Central memory CD8-positive, alpha-beta T cell (primary cell): ENCODE data around the gene PSD4.

Experiments
- ATAC-seq: fragments of 150-1000 bp; cut with Tn5 transposase; replicated peaks from 2 replicates; pipeline ENCODE4 v1.10.0; 2022; ENCODE audit warnings: mild to moderate bottlenecking, moderate FRiP score, moderate number of reproducible peaks; ENCODE audit not compliant: poor library complexity, severe bottlenecking; ENCODE audit errors: extremely low read depth
- DNase-seq, 2 donors: peaks; one replicate each; pipeline ENCODE4 v3.0.0; 2021; ENCODE audit warnings: low spot score in 2 of 2
- H3K27ac Mint-ChIP-seq: one replicate; pipeline ENCODE4 v1.8.0; 2022; ENCODE audit warnings: low read depth, mild to moderate bottlenecking, moderate library complexity, mixed read lengths
- H3K27me3 Mint-ChIP-seq: one replicate; pipeline ENCODE4 v1.8.0; 2022; ENCODE audit warnings: mixed read lengths
- H3K36me3 Mint-ChIP-seq: one replicate; pipeline ENCODE4 v1.8.0; 2022; ENCODE audit warnings: mild to moderate bottlenecking, moderate library complexity, mixed read lengths; ENCODE audit not compliant: insufficient read depth
- H3K4me1 Mint-ChIP-seq: one replicate; pipeline ENCODE4 v1.8.0; 2022; ENCODE audit warnings: mixed read lengths
- H3K4me3 Mint-ChIP-seq: one replicate; pipeline ENCODE4 v1.8.0; 2022; ENCODE audit warnings: mild to moderate bottlenecking, moderate library complexity, mixed read lengths
- H3K9me3 Mint-ChIP-seq: one replicate; pipeline ENCODE4 v1.8.0; 2022; ENCODE audit warnings: mixed read lengths

Gene PSD4

GRCh38 chr2:113224647-113225236 is 51.0 kb downstream of the PSD4 start:
- DNase-seq: no peak
- no peak for ATAC-seq
- H3K36me3 Mint-ChIP-seq: peaks cover 2% of the 10 kb centered on the region
- no peaks in the 10 kb centered on the region for H3K27me3 Mint-ChIP-seq
- H3K27ac Mint-ChIP-seq: no peak overlapping the region
- H3K4me1 Mint-ChIP-seq: no peaks in the 10 kb centered on the region
- no peaks in the 10 kb centered on the region for H3K9me3 Mint-ChIP-seq
- no peak overlapping the region for H3K4me3 Mint-ChIP-seq

GRCh38 chr2:113225263-113226259 is 51.8 kb downstream of the PSD4 start:
- DNase-seq (no peak), ATAC-seq (no peak)
- Mint-ChIP-seq H3K36me3 (peaks cover 2% of the 10 kb centered on the region), H3K4me3 (no peak overlapping the region), H3K27ac (no peak overlapping the region), H3K4me1 (no peaks in the 10 kb centered on the region), H3K27me3 (no peaks in the 10 kb centered on the region), H3K9me3 (no peaks in the 10 kb centered on the region)

- no peak for DNase-seq
- H3K9me3 Mint-ChIP-seq: no peaks in the 10 kb centered on the region
- no peak for ATAC-seq
- H3K36me3 Mint-ChIP-seq: peaks cover 2% of the 10 kb centered on the region
- no peak overlapping the region for H3K27ac Mint-ChIP-seq
- H3K27me3 Mint-ChIP-seq: no peaks in the 10 kb centered on the region
- no peak overlapping the region for H3K4me3 Mint-ChIP-seq
- H3K4me1 Mint-ChIP-seq: no peaks in the 10 kb centered on the region
These were observed 52.7 kb downstream of the PSD4 start for GRCh38 chr2:113226462-113226861.

- H3K27me3 Mint-ChIP-seq: no peaks in the 10 kb centered on the region
- H3K4me1 Mint-ChIP-seq: no peaks in the 10 kb centered on the region
- ATAC-seq (no peak), DNase-seq (no peak)
- no peak overlapping the region for H3K4me3 Mint-ChIP-seq
- H3K9me3 Mint-ChIP-seq: no peaks in the 10 kb centered on the region
- H3K36me3 Mint-ChIP-seq: peaks cover 2% of the 10 kb centered on the region
- H3K27ac Mint-ChIP-seq: no peak overlapping the region
These were observed 53.5 kb downstream of the PSD4 start for GRCh38 chr2:113227290-113227689.

- ATAC-seq (no peak), DNase-seq (no peak)
- no peaks in the 10 kb centered on the region for H3K4me1 Mint-ChIP-seq
- no peaks in the 10 kb centered on the region for H3K27me3 Mint-ChIP-seq
- no peaks in the 10 kb centered on the region for H3K9me3 Mint-ChIP-seq
- peaks cover 2% of the 10 kb centered on the region for H3K36me3 Mint-ChIP-seq
- H3K27ac Mint-ChIP-seq: no peak overlapping the region
- H3K4me3 Mint-ChIP-seq: no peak overlapping the region
These were observed 53.9 kb downstream of the PSD4 start for GRCh38 chr2:113227698-113228097.

- no peaks in the 10 kb centered on the region for H3K27me3 Mint-ChIP-seq
- no peak overlapping the region for H3K27ac Mint-ChIP-seq
- H3K36me3 Mint-ChIP-seq: peaks cover 2% of the 10 kb centered on the region
- H3K4me1 Mint-ChIP-seq: no peaks in the 10 kb centered on the region
- H3K9me3 Mint-ChIP-seq: no peaks in the 10 kb centered on the region
- ATAC-seq (no peak), DNase-seq (no peak)
- H3K4me3 Mint-ChIP-seq: no peak overlapping the region
These were observed 54.6 kb downstream of the PSD4 start for GRCh38 chr2:113228351-113228750.

- Mint-ChIP-seq H3K4me1 (no peaks in the 10 kb centered on the region), H3K36me3 (peaks cover 2% of the 10 kb centered on the region), H3K9me3 (no peaks in the 10 kb centered on the region), H3K4me3 (no peak overlapping the region), H3K27ac (peak overlapping the region; percentile 45), H3K27me3 (no peaks in the 10 kb centered on the region)
- ATAC-seq (no peak), DNase-seq (no peak)
These were observed 55.4 kb downstream of the PSD4 start for GRCh38 chr2:113228991-113229716.

- Mint-ChIP-seq H3K4me3 (no peak overlapping the region), H3K4me1 (peaks cover under 1% of the 10 kb centered on the region), H3K27me3 (no peaks in the 10 kb centered on the region), H3K9me3 (no peaks in the 10 kb centered on the region), H3K27ac (peak overlapping the region; percentile 45), H3K36me3 (peaks cover 2% of the 10 kb centered on the region)
- DNase-seq (no peak), ATAC-seq (no peak)
These were observed 56.0 kb downstream of the PSD4 start for GRCh38 chr2:113229795-113230194.

- DNase-seq: no peak
- Mint-ChIP-seq H3K36me3 (peaks cover 4% of the 10 kb centered on the region), H3K9me3 (no peaks in the 10 kb centered on the region), H3K27me3 (no peaks in the 10 kb centered on the region), H3K4me3 (no peak overlapping the region), H3K4me1 (peaks cover 7% of the 10 kb centered on the region), H3K27ac (no peak overlapping the region)
- ATAC-seq: no peak
These were observed 56.8 kb downstream of the PSD4 start for GRCh38 chr2:113230531-113230930.

- Mint-ChIP-seq H3K4me1 (peaks cover 7% of the 10 kb centered on the region), H3K9me3 (no peaks in the 10 kb centered on the region), H3K27ac (no peak overlapping the region), H3K27me3 (no peaks in the 10 kb centered on the region), H3K4me3 (no peak overlapping the region), H3K36me3 (peaks cover 4% of the 10 kb centered on the region)
- DNase-seq (no peak), ATAC-seq (no peak)
These were observed 57.3 kb downstream of the PSD4 start for GRCh38 chr2:113231064-113231463.

GRCh38 chr2:113232123-113232522 is 58.4 kb downstream of the PSD4 start:
- ATAC-seq (no peak), DNase-seq (no peak)
- no peak overlapping the region for H3K4me3 Mint-ChIP-seq
- no peak overlapping the region for H3K27ac Mint-ChIP-seq
- H3K27me3 Mint-ChIP-seq: no peaks in the 10 kb centered on the region
- no peaks in the 10 kb centered on the region for H3K9me3 Mint-ChIP-seq
- peaks cover 2% of the 10 kb centered on the region for H3K36me3 Mint-ChIP-seq
- H3K4me1 Mint-ChIP-seq: peaks cover 7% of the 10 kb centered on the region

GRCh38 chr2:113232740-113233139 is 59.0 kb downstream of the PSD4 start:
- no peak for ATAC-seq
- peaks cover 5% of the 10 kb centered on the region for H3K36me3 Mint-ChIP-seq
- H3K27me3 Mint-ChIP-seq: no peaks in the 10 kb centered on the region
- peaks cover 7% of the 10 kb centered on the region for H3K4me1 Mint-ChIP-seq
- no peak for DNase-seq
- H3K4me3 Mint-ChIP-seq: no peak overlapping the region
- H3K9me3 Mint-ChIP-seq: no peaks in the 10 kb centered on the region
- H3K27ac Mint-ChIP-seq: no peak overlapping the region
